GM23248 (cell line): ENCODE measurements around the gene RCVRN. TPM values are rescaled to one million over a fixed set of nuclear protein-coding genes. Genes with fewer than 3 reads are reported as not detected.
"Not testable (repeated sequence)": the region's sequence is repeated elsewhere in the genome, so short reads cannot be mapped to it uniquely, and the experiment has no call there.

ENCODE experiments used
- DNase-seq: peaks from one replicate; pipeline ENCODE4 v3.0.0-alpha.2; 2015
- H2AFZ ChIP-seq: fragments of 200-600 bp; sonication (generic); 2 replicates; pipeline ENCODE4 v1.6.1; 2016; ENCODE audit warnings: antibody characterized with exemption
- H3F3A ChIP-seq: fragments of 200-600 bp; sonication (generic); 2 replicates; pipeline ENCODE4 v1.6.1; 2016; ENCODE audit warnings: mild to moderate bottlenecking, antibody characterized with exemption, mixed run types; ENCODE audit not compliant: insufficient read depth
- H3K27ac ChIP-seq: fragments of 200-600 bp; sonication (generic); 2 replicates; pipeline ENCODE4 v1.5.1; 2016; ENCODE audit warnings: mild to moderate bottlenecking
- H3K27me3 ChIP-seq: fragments of 200-600 bp; sonication (generic); replicated peaks from 2 replicates; pipeline ENCODE4 v1.6.1; 2016; ENCODE audit warnings: mild to moderate bottlenecking; ENCODE audit not compliant: insufficient read depth
- H3K36me3 ChIP-seq: fragments of 200-600 bp; sonication (generic); 2 replicates; pipeline ENCODE4 v1.6.1; 2016; ENCODE audit warnings: low read depth, mild to moderate bottlenecking
- H3K4me1 ChIP-seq: fragments of 200-600 bp; sonication (generic); 2 replicates; pipeline ENCODE4 v1.6.1; 2016; ENCODE audit warnings: mild to moderate bottlenecking; ENCODE audit not compliant: insufficient read depth
- H3K4me2 ChIP-seq: fragments of 200-600 bp; sonication (generic); one replicate; pipeline ENCODE4 v1.6.1; 2016; ENCODE audit warnings: mild to moderate bottlenecking; ENCODE audit not compliant: unreplicated experiment
- H3K4me3 ChIP-seq: fragments of 200-600 bp; sonication (generic); 2 replicates; pipeline ENCODE4 v1.5.1; 2016; ENCODE audit warnings: mild to moderate bottlenecking
- H3K79me2 ChIP-seq: fragments of 200-600 bp; sonication (generic); 2 replicates; pipeline ENCODE4 v1.6.1; 2016; ENCODE audit warnings: mild to moderate bottlenecking; ENCODE audit not compliant: insufficient read depth
- H3K9ac ChIP-seq: fragments of 200-600 bp; sonication (generic); 2 replicates; pipeline ENCODE4 v1.6.1; 2016; ENCODE audit warnings: mild to moderate bottlenecking
- H3K9me2 ChIP-seq: fragments of 200-600 bp; sonication (generic); 2 replicates; pipeline ENCODE4 v1.6.1; 2016; ENCODE audit warnings: mixed run types, mild to moderate bottlenecking, moderate library complexity; ENCODE audit not compliant: insufficient read depth
- H3K9me3 ChIP-seq: fragments of 200-600 bp; sonication (generic); one replicate; pipeline ENCODE4 v1.6.1; 2017; ENCODE audit warnings: low read depth
- H4K20me1 ChIP-seq: fragments of 200-600 bp; sonication (generic); 2 replicates; pipeline ENCODE4 v1.6.0; 2016; ENCODE audit not compliant: insufficient read depth
- EZH2 ChIP-seq: fragments of 200-600 bp; sonication (generic); IDR thresholded peaks from 2 replicates; pipeline ENCODE4 v1.6.1; 2018; ENCODE audit warnings: antibody characterized with exemption, mild to moderate bottlenecking; ENCODE audit not compliant: insufficient read depth, poor library complexity, severe bottlenecking
- EZH2phosphoT487 ChIP-seq: fragments of 200-600 bp; sonication (generic); IDR thresholded peaks from 2 replicates; pipeline ENCODE4 v1.6.1; 2018; ENCODE audit warnings: antibody characterized with exemption, moderate library complexity, mild to moderate bottlenecking, low read depth; ENCODE audit not compliant: insufficient read depth
- WGBS, 2 experiments: methylation state at CpG; one replicate each; pipeline ENCODE4 v1.1.6; 2015 to 2017; ENCODE audit warnings: low lambda C conversion rate in 2 of 2, low coverage in 1 of 2; ENCODE audit errors: missing lambda C conversion rate in 2 of 2; 5-methylcytosine and 5-hydroxymethylcytosine counted together
- in situ Hi-C: fragments of 300-500 bp; cut with MboI; formaldehyde crosslinking; loops from 2 replicates; pipeline ENCODE4 v1.15.0; 2020
- polyA plus RNA-seq: library from polyadenylated mRNA; unstranded; fragments of >200 nt; fragmentation: Nextera tagmentation; extraction: Ambion mirVana; gene quantifications from 2 replicates; pipeline ENCODE4 v1.2.1, GENCODE V29; 2016
- total RNA-seq: library from RNA; depleted of rRNA; stranded (reverse); fragments of >200 nt; shearing (Covaris generic); gene quantifications from 2 replicates; pipeline ENCODE4 v1.2.3, GENCODE V29; 2014

Gene RCVRN
- total and polyA plus RNA-seq, 2 experiments from 2014 or later, result not detected

GRCh38 chr17:9922012-9922848, 17.2 kb upstream of the RCVRN start:
- Histone ChIP-seq H3K9ac (no peak overlapping the region), H3K4me1 (no peaks in the 10 kb centered on the region), H3K79me2 (no peaks in the 10 kb centered on the region), H4K20me1 (no peaks in the 10 kb centered on the region), H3K9me2 (no peaks in the 10 kb centered on the region), H3K27ac (no peak overlapping the region), H3K9me3 (no peaks in the 10 kb centered on the region), H3K4me2 (no peak overlapping the region), H2AFZ (no peak overlapping the region), H3F3A (no peaks in the 10 kb centered on the region), H3K36me3 (no peaks in the 10 kb centered on the region), H3K27me3 (no peaks in the 10 kb centered on the region), H3K4me3 (no peak overlapping the region)
- DNase-seq, result no peak
- TF ChIP-seq EZH2 (no peak), EZH2phosphoT487 (no peak)
- WGBS, 2 experiments, result 94 to 95% methylated on average over 14 of the region's 14 CpGs
- in situ Hi-C loops, result loop anchor here (10.0 kb wide), 1 partner anchor 703 kb away; no protein-coding TSS in a partner anchor

DNA sequence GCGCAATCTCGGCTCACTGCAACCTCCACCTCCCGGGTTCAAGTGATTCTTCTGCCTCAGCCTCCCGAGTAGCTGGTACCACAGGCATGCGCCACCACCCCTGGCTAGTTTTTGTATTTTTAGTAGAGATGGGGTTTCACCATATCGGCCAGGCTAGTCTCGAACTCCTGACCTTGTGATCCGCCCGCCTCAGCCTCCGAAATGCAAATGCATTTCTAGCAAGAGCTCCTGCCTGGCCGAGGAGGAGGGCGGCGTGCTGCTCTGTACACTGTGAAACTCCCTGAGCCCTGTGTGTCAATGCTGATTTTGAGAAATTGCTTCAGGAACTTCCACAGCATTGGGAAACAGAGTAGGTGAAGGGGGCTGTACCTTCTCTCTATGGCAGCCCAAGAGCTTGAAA, 16.1 kb upstream of the RCVRN start:
- not testable (repeated sequence) for H3F3A ChIP-seq, H3K36me3 ChIP-seq, H3K27me3 ChIP-seq, H3K79me2 ChIP-seq, H3K4me2 ChIP-seq, DNase-seq, H3K27ac ChIP-seq, H2AFZ ChIP-seq, H3K9ac ChIP-seq, H3K4me1 ChIP-seq, H3K9me3 ChIP-seq, H4K20me1 ChIP-seq, H3K9me2 ChIP-seq, H3K4me3 ChIP-seq
- in situ Hi-C loops, result loop anchor here (10.0 kb wide), 1 partner anchor 704 kb away; no protein-coding TSS in a partner anchor
- 90 to 93% methylated on average over 13 of the region's 13 CpGs for WGBS, 2 experiments

- Histone ChIP-seq H3K9me3 (no peaks in the 10 kb centered on the region), H3K9me2 (no peaks in the 10 kb centered on the region), H3K4me3 (no peak overlapping the region), H2AFZ (no peak overlapping the region), H3K4me2 (no peak overlapping the region), H3K9ac (no peak overlapping the region), H3K27me3 (no peaks in the 10 kb centered on the region), H3K36me3 (no peaks in the 10 kb centered on the region), H3K79me2 (no peaks in the 10 kb centered on the region), H3K4me1 (no peaks in the 10 kb centered on the region), H3F3A (no peaks in the 10 kb centered on the region), H3K27ac (no peak overlapping the region), H4K20me1 (no peaks in the 10 kb centered on the region)
- no peak for DNase-seq
- TF ChIP-seq EZH2 (no peak), EZH2phosphoT487 (no peak)
- WGBS, 2 experiments, result 88% methylated on average over 5 of the region's 5 CpGs
- in situ Hi-C loops, result no loop called here
Observed at GRCh38 chr17:9918804-9919352, 13.8 kb upstream of the RCVRN start.

GRCh38 chr17:9918352-9918751, 13.3 kb upstream of the RCVRN start:
- Histone ChIP-seq H3K27ac (no peak overlapping the region), H3K4me1 (no peaks in the 10 kb centered on the region), H3K9me3 (no peaks in the 10 kb centered on the region), H2AFZ (no peak overlapping the region), H3K79me2 (no peaks in the 10 kb centered on the region), H3K9ac (no peak overlapping the region), H3K4me3 (no peak overlapping the region), H3K9me2 (no peaks in the 10 kb centered on the region), H3K27me3 (no peaks in the 10 kb centered on the region), H3K36me3 (no peaks in the 10 kb centered on the region), H3K4me2 (no peak overlapping the region), H4K20me1 (no peaks in the 10 kb centered on the region), H3F3A (no peaks in the 10 kb centered on the region)
- in situ Hi-C loops, result no loop called here
- 80 to 84% methylated on average over 8 of the region's 8 CpGs for WGBS, 2 experiments
- no peak for DNase-seq
- TF ChIP-seq EZH2 (no peak), EZH2phosphoT487 (no peak)
